ENCODE measurements around the gene DOCK4. TPM values are rescaled to one million over a fixed set of nuclear protein-coding genes. Genes with fewer than 3 reads are reported as not detected.

The DOCK4 gene
- total and polyA plus RNA-seq, 2 of the 8 experiments (the other 6 are each of a cell fraction or from before 2014, with no cell fraction given), result 5.1 to 23.6 TPM

- H2BK20ac ChIP-seq (ENCODE audit: low read length), result no peak overlapping the region
- H3K18ac ChIP-seq (ENCODE audit: extremely low read depth, low read length), result no peak overlapping the region
- H3K4me3 ChIP-seq (ENCODE audit: extremely low read depth in 1 of 4, insufficient read depth in 2 of 4, low read depth in 3 of 4, low read length in 4 of 4), result no peak overlapping the region
- no peaks in the 10 kb centered on the region for H3K79me2 ChIP-seq (ENCODE audit: control insufficient read depth in 1 of 2, insufficient read depth in 2 of 2, low read length in 2 of 2)
- no peak overlapping the region for H2BK5ac ChIP-seq (ENCODE audit: low read depth, low read length)
- no peaks in the 10 kb centered on the region for H3K27me3 ChIP-seq (replicated peaks in 1 of 4; ENCODE audit: control insufficient read depth in 3 of 4, extremely low read depth in 1 of 4, insufficient read depth in 3 of 4, low read length in 3 of 4)
- H3K14ac ChIP-seq (ENCODE audit: insufficient read length), result no peak overlapping the region
- H3K9ac ChIP-seq (replicated peaks in 1 of 4; ENCODE audit: extremely low read depth in 1 of 4, low read depth in 3 of 4, low read length in 3 of 4), result no peak overlapping the region
- H4K5ac ChIP-seq (ENCODE audit: insufficient read length, low read depth, low read length), result no peak overlapping the region
- H3K56ac ChIP-seq (replicated peaks; ENCODE audit: insufficient read length, low read depth, low read length), result no peak overlapping the region
- H4K20me1 ChIP-seq (replicated peaks in 1 of 2; ENCODE audit: control insufficient read depth in 1 of 2, insufficient read depth in 2 of 2, low read length in 2 of 2), result no peaks in the 10 kb centered on the region
- no peaks in the 10 kb centered on the region for H3K23me2 ChIP-seq (ENCODE audit: low read depth, low read length)
- H3K4ac ChIP-seq (replicated peaks; ENCODE audit: insufficient read length, low read depth, low read length), result no peak overlapping the region
- no peak overlapping the region for H2BK120ac ChIP-seq (replicated peaks; ENCODE audit: low read depth, low read length)
- H2AFZ ChIP-seq (ENCODE audit: low read length), result no peak overlapping the region
- no peaks in the 10 kb centered on the region for H3K79me1 ChIP-seq (ENCODE audit: low read depth, low read length)
- H3K23ac ChIP-seq (ENCODE audit: insufficient read length), result no peak overlapping the region
- 88% methylated on average over 2 of the region's 2 CpGs; no CpG with 5 or more reads in 1 of the 2 experiments for WGBS, 2 experiments (ENCODE audit: extremely low coverage in 1 of 2, insufficient coverage in 1 of 2, insufficient read length in 1 of 2, insufficient replicate concordance in 2 of 2, low coverage in 1 of 2, low lambda C conversion rate in 2 of 2, missing lambda C conversion rate in 1 of 2)
- no peaks in the 10 kb centered on the region for H3K9me3 ChIP-seq (ENCODE audit: insufficient read depth in 2 of 2, low read depth in 1 of 2, low read length in 1 of 2)
- no peak overlapping the region for H2BK15ac ChIP-seq (ENCODE audit: low read length)
- H3K36me3 ChIP-seq (ENCODE audit: control insufficient read depth in 2 of 4, insufficient read depth in 4 of 4, low read length in 3 of 4), result no peaks in the 10 kb centered on the region; a peak in 1 of 8 replicates
- FAIRE-seq (no peak), DNase-seq (ENCODE audit: low read depth in 1 of 2, low spot score in 2 of 2) (no peak)
- H2AK5ac ChIP-seq (ENCODE audit: low read depth, low read length), result no peak overlapping the region
- no peak overlapping the region for H3K27ac ChIP-seq (ENCODE audit: low read depth, low read length)
- no peak overlapping the region for H4K91ac ChIP-seq (replicated peaks; ENCODE audit: insufficient read length, low read length)
- H3K4me1 ChIP-seq (replicated peaks in 1 of 4; ENCODE audit: control insufficient read depth in 3 of 4, insufficient read depth in 4 of 4, low read length in 3 of 4), result no peaks in the 10 kb centered on the region
- CTCF ChIA-PET (ENCODE audit: partially characterized antibody), result interaction anchor here (2.9 kb wide), 1 partner anchor 30 kb away, joined by 16 read pairs; no protein-coding TSS in a partner anchor
- no peak overlapping the region for H4K8ac ChIP-seq (ENCODE audit: extremely low read depth, insufficient read depth, low read length)
- H2BK12ac ChIP-seq (ENCODE audit: low read depth, low read length), result no peak overlapping the region
- POLR2A ChIA-PET (ENCODE audit: partially characterized antibody), result no interaction called here
- H3K4me2 ChIP-seq (ENCODE audit: insufficient read depth in 1 of 2, low read depth in 2 of 2, low read length in 2 of 2), result no peak overlapping the region
- TF ChIP-seq CTCF (IDR thresholded peaks at IDR 0.05; ENCODE audit: control extremely low read depth in 1 of 3, insufficient read depth in 1 of 3, low read depth in 1 of 3, low read length in 3 of 3) (no peak), NANOG (IDR thresholded peaks at IDR 0.05; ENCODE audit: insufficient read depth, low read depth, low read length, poor library complexity, severe bottlenecking) (no peak), RNF2 (IDR thresholded peaks at IDR 0.05; ENCODE audit: borderline replicate concordance, low read depth, low read length, missing control alignments, poor library complexity, severe bottlenecking) (no peak), EZH2 (IDR thresholded peaks at IDR 0.05; ENCODE audit: low read depth, low read length, severe bottlenecking) (no peak), SP4 (IDR thresholded peaks at IDR 0.05; ENCODE audit: low read length) (no peak), ATF3 (IDR thresholded peaks at IDR 0.05; ENCODE audit: insufficient read depth, low read depth, low read length) (no peak), SP2 (IDR thresholded peaks at IDR 0.05; ENCODE audit: low read length) (no peak)
These were observed 381.2 kb downstream of the DOCK4 start for GRCh38 chr7:111825046-111825445.

Measured in H1 (cell line).